ENCODE data around the gene IGSF8.

IGSF8 gene

GRCh38 chr1:160043543-160043942, 54.9 kb downstream of the IGSF8 start:
- H3K27ac ChIP-seq (ENCODE audit: insufficient read depth in 1 of 2, low read depth in 1 of 2, low read length in 2 of 2, poor library complexity in 1 of 2, severe bottlenecking in 2 of 2), result no peak overlapping the region
- peaks cover 0 to 5% (median 0%) of the 10 kb centered on the region in 5 experiments for H3K27me3 ChIP-seq (replicated peaks in 2 of 5; ENCODE audit: control insufficient read depth in 4 of 5, insufficient read depth in 5 of 5, low read length in 4 of 5)
- CTCF ChIA-PET, result interaction anchor here (1.1 to 3.2 kb wide), 4 partner anchors 11 to 245 kb away, joined by 3 to 13 read pairs (median 6); partner anchors contain the start of genes KCNJ9 and PIGM
- POLR2A ChIA-PET, result no interaction called here
- H3K36me3 ChIP-seq (ENCODE audit: control insufficient read depth in 4 of 4, insufficient read depth in 4 of 4, low read length in 3 of 4), result no peaks in the 10 kb centered on the region
- peaks cover 5 to 25% (median 15%) of the 10 kb centered on the region in 4 experiments for H3K4me1 ChIP-seq (ENCODE audit: control extremely low read depth in 1 of 4, control insufficient read depth in 4 of 4, insufficient read depth in 4 of 4, low read length in 3 of 4)
- no peaks in the 10 kb centered on the region for H3K9me3 ChIP-seq (ENCODE audit: control extremely low read depth in 1 of 5, control insufficient read depth in 4 of 5, insufficient read depth in 2 of 5, low read depth in 1 of 5, low read length in 4 of 5)
- DNase-seq, result no peak
- no peak overlapping the region for H3K4me3 ChIP-seq (ENCODE audit: control insufficient read depth in 1 of 7, extremely low read depth in 1 of 7, insufficient read depth in 4 of 7, low read depth in 2 of 7, low read length in 6 of 7)

Data from common myeloid progenitor, CD34-positive (primary cell).